HG02759 (cell line): ENCODE results near the gene SDHB.

Experiments
- ATAC-seq: cut with Tn5 transposase; IDR thresholded peaks from one replicate; pipeline ENCODE4 v1.9.1; 2021; ENCODE audit warnings: mild to moderate bottlenecking, moderate library complexity; ENCODE audit not compliant: unreplicated experiment

SDHB gene

GRCh38 chr1:17046334-17046657 lies 7.5 kb downstream of the SDHB start:
- no peak for ATAC-seq

DNA sequence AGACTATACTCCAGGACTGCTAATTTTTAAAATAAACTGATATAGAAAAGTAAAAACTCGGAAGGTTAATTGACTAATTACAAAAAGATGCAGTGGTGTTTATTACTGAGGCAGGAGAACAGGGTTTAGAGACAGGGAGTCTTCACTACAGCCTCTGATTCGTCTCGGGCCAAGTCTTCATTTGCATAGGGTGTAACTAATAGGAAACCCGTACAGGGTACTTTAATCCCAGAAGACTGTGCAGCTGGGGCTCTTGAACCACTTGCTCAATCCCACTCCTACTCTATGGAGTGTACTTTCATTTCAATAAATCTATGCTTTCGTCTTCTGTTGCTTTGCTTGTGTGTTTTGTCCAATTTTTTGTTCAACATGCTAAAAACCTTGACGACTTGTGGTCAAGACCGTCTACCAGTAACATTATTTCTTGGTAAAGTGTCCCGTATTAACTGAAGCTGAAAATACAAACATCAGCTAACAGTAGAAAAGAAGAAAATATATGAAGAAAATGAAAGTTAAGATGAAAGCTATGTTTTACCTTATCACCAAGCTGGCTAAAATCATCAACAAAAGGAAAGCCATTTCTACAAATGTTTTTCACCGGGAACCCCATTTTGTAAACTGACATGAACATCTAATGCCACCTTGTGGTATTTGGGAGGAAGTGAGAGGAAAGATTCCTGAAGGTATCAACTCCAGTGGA lies 8.0 kb downstream of the SDHB start:
- ATAC-seq = no peak

- ATAC-seq = no peak
These were observed 8.7 kb downstream of the SDHB start for GRCh38 chr1:17045150-17045549.

DNA sequence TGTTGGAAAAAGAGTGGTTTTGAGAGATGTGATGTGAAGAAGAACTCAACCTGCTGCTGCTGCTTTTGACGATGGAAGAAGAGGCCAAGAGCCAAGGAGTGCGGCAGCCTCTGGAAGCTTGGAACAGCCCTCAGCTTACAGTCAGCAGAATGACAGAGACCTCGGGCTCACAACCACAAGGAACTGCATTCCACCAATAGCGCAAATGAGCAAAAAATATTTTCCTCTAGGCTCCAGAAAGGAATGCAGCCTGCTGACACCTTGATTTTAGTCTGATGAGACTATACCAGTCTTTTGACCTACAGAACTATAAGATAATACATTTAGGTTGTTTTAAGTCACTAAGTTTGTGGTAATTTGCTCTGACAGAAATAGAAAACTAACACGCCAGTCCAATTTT lies 10.2 kb downstream of the SDHB start:
- ATAC-seq = no peak

DNA sequence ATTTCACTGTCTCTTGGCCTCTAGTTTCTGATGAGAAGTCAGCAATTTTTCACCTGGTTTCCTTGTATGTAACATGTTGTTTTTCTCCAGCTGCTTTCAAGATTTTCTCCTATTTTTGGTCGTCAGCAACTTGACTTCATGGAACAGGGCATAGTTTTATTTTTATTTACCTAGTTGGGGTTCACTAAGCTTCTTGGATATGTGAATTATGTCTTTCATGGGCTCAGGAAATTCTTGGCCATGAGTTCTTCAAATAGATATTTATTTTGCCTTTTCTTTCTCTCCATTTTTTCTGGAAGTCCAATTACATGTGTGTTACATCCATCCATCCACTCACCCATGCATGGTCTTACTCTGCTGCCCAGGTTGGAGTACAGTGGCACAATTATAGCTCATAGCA lies 13.7 kb downstream of the SDHB start:
- no peak for ATAC-seq

DNA sequence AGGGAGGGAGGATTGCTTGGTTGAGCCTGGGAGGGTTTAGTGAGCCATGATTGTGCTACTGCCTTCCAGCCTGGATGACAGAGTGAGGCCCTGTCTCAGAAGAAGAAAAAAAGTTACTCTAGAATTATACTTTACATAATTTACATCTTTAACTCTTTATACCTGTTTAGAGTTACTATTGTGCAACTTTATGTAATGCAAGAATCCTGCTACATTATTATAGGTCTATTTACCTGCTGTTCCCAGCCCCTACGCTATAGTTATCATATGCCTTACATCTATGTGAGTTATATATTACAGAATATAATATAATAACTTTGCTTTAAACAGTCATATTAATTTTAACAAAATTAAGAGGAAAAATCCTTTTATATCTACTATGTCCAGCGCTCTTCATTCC lies 14.3 kb downstream of the SDHB start:
- ATAC-seq = no peak

DNA sequence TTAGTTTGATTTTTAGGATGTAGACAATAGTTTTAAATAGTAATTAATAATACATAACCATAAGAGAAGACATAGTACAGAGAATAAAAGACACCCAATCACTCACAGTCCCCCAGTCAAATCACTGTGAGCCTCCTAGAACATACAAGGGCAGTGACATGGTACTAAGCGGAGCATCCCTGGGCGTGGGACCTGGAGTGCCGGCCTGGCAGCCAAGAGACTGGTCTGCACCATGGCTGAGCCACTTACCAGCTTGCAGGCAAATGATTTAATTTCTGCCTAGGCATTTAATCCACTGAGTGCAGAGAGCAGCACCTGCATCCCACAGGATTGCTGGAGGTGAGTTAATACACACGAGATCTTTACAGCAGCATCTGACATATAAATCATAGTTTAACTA lies 20.4 kb downstream of the SDHB start:
- no peak for ATAC-seq

DNA sequence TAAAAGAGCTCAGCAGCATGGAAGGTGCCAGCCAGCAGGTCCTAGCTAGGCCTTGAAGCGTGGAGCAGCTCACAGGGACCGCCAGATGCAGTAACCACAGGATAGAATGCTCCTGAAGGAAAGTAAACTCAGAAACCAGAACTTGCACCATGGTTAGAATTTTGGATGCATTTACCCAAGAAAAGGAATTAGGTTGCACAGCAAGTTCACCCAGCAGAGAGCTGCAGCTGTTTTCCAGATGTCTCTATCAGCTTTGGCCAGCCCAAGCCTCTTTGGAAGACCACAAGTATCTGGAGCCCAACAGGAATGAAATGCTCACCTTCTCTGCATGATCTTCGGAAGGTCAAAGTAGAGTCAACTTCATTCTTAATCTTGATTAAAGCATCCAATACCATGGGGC lies 21.1 kb downstream of the SDHB start:
- no peak for ATAC-seq

GRCh38 chr1:17031436-17031835 lies 22.4 kb downstream of the SDHB start:
- no peak for ATAC-seq

DNA sequence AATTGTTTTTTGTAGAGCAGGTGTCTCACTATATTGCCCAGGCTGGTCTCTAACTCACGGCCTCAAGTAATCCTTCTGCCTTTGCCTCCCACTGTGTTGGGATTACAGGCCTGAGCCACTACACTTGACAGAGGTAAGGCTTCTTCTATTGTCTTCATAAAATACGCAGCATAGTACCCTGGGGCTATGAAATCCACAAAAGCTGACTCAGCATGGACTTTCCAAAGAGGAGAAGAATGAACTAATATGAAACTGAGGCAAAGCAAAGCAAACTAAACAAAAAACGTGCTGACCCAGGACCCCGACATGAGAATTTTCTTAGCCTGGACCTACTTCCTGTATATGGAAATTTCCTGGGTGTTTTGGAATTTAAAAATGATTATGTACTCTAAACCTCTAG lies 23.6 kb downstream of the SDHB start:
- ATAC-seq = no peak

DNA sequence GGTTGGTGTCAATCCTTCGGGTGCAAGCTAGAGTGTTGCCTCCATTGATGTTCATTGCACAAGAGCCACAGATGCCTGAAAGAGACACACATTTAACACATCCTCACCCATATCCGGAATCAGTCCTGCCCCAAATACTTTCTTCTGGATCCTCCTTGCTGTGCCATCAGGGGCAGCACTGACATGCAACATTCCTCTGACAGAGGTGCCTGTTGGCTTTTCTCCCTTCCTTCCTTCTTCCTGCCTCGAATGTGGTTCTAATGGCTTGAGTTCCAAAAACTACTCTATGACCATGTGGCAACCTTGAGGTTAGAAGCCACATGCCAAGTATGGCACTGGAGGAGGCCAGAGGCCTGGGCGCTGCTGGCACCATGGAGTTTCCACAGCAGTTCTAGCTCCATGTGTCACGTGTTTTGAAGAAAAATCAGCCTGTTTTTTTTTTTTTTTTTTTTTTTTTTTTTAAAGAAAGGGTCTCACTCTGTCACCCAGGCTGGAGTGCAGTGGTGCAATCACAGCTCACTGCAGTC lies 25.1 kb downstream of the SDHB start:
- ATAC-seq = no peak

DNA sequence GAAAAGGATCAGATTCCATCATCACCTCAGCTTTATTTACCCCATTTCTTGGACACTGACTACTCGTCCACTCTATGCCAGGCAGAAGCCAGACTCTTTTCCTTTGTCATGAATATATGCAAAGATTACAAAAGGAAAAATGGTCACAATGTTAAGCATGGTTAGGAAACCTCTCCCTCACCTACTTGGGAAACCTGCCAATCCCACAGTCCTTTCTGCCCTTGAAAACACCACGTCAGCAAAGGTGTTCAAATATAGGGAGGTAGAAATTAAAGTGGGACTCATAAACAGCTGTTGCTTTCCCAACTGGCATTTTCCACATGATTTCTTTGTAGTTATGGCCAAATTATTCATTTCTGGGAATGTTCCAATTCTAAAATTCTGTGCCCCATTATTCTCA lies 25.9 kb downstream of the SDHB start:
- no peak for ATAC-seq

DNA sequence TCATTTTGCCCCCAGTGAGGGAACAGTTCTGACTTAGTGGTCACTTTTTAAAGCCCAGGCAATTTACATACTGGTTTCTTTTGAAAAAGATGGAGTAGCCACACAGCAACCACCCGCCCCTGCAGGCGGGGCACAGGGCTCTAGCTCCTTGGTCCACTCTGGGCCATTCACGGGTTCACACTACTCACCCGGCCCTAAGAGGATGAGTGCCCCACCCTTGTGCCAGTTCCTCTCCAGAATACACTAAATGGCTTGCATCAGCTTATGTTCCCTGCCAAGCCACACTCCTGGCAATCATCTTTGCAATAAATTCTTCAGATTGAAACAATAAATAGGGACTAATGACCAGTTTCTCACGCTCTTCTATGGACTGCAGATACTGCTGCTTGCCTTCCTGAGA lies 26.4 kb downstream of the SDHB start:
- ATAC-seq = no peak

DNA sequence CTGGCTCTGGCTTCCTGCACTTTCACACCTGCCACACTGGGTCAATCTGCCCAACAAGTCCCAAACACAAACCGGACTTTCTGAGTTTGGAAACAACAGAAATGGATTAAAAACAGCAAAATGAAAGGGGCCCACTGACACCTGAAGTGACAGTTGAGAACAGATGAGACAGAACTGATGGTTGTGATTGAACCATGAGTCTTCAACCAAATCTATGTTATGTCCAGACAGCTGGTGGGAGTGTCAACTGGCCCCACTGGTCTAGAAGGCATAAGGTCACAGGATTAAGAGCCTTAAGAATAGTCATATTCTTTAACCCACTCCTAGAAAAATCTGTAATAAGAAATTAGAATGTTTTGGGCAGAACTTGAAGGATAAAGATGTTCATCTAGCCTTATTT lies 29.1 kb downstream of the SDHB start:
- ATAC-seq = no peak

DNA sequence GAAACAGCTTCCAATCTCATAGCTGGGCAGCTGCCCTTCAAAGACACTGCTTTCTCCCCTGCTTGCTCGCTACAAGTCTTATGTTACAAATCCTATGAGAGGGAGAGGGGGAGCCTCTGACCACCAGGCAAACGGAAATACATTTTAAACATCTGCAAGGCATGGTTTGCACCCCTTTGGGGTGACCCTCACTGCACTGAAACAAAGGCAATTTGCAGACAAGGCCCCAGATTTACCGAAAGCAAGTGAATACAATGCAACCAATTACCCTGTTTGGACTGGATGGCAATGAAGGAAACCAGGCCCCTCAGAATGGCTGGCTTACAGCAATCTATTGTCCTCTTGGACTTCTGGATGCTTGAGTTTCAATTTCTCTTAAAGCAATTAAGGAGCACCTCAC lies 30.3 kb downstream of the SDHB start:
- no peak for ATAC-seq

DNA sequence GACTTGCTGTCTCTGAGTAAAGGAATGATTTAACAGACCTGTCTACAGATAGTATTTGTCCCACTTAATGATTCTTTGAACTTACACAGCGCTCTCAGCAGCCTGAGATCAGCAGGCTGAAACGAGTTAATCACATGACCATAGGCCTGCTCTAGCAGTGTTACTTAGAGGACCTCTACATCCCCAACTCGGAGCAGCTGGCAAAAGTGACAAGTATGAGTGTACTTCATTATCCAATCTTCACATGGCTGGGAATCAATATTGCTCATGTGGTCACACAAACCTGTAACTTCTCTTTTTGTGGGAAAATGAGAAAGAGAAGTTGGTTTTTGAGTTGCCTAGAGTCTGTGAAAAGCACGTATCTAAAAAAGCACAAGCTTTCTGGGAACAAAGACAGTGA lies 30.7 kb downstream of the SDHB start:
- ATAC-seq = no peak

GRCh38 chr1:17021896-17022295 lies 31.9 kb downstream of the SDHB start:
- ATAC-seq = no peak

- no peak for ATAC-seq
These were observed 33.3 kb downstream of the SDHB start for GRCh38 chr1:17020502-17020901.

DNA sequence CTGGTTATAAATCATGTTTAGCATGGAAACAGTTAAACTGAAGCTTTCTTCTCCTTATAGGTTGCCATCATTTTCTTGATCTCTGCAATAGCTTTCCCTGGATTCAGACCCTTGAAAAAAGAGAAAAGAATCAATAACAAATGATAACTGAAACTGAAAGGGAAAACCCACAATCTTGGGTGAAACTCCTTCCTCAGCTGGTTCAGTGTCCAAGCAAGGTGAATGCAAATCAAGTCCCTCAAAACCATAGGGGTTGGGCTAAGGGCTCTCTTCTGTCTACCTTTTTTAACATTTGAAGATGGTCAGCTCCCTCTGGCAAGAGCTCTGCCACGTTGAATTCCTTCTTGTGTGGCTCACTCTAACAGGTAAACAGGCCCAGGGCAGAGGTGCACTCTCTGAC lies 35.0 kb downstream of the SDHB start:
- no peak for ATAC-seq

DNA sequence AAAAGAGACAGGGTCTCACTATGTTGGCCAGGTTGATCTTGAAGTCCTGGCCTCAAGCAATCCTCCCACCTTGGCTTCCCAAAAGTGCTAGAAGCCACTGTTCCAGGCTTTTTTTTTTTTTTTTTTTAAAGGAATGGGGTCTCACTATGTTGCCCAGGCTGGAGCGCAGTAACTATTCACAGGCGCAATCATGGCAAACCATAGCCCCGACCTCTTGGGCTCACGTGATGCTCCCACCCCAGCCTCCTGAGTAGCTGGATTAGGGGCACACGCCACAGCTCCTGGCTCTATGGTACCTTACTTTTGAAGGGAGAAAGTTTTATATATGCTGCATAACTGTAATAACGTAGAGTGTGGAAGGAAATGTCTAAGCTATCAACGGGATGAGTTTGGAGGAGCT lies 36.4 kb downstream of the SDHB start:
- ATAC-seq = no peak

GRCh38 chr1:17016317-17016661 lies 37.5 kb downstream of the SDHB start:
- no peak for ATAC-seq

GRCh38 chr1:17014671-17015567 lies 38.9 kb downstream of the SDHB start:
- no peak for ATAC-seq
